PC-3 (cell line): Measurements from ENCODE around the gene CNTN6. TPM values are rescaled to one million over a fixed set of nuclear protein-coding genes. Genes with fewer than 3 reads are reported as not detected.
"Not testable (repeated sequence)": the region's sequence is repeated elsewhere in the genome, so short reads cannot be mapped to it uniquely, and the experiment has no call there.

Experiments used
- ATAC-seq: fragments of 200-7000 bp; cut with Tn5 transposase; 2 replicates; pipeline ENCODE4 v1.9.1; 2020; ENCODE audit warnings: mild to moderate bottlenecking, moderate library complexity
- BruUV-seq: library from RNA; stranded (reverse); fragments of 400-500 nt; replicated peaks from 2 replicates; lab custom pipeline; 2021; lab: Mats Ljungman, UMichigan
- CTCF ChIA-PET: fragments of 300-600 bp; sonication (Branson Sonifier 250); formaldehyde crosslinking; loops from one replicate; lab custom pipeline; 2022; ENCODE audit warnings: antibody characterized with exemption; lab: Charles Lee
- POLR2A ChIA-PET: fragments of 300-600 bp; sonication (Branson Sonifier 250); formaldehyde crosslinking; loops from one replicate; lab custom pipeline; 2022; ENCODE audit warnings: antibody characterized with exemption; ENCODE audit not compliant: unreplicated experiment; lab: Charles Lee
- DNase-seq: peaks from one replicate; pipeline ENCODE4 v3.0.0-alpha.2; 2015
- H2AFZ ChIP-seq: fragments of 300-600 bp; sonication (generic); 2 replicates; pipeline ENCODE4 v1.6.0; 2016; ENCODE audit warnings: antibody characterized with exemption, low read length
- H3F3A ChIP-seq: fragments of 300-600 bp; sonication (generic); one replicate; pipeline ENCODE4 v1.6.0; 2017; ENCODE audit warnings: antibody characterized with exemption, low read length, control low read depth, mild to moderate bottlenecking; ENCODE audit not compliant: unreplicated experiment
- H3K27ac ChIP-seq: fragments of 300-600 bp; sonication (generic); 2 replicates; pipeline ENCODE4 v1.5.1; 2016; ENCODE audit warnings: mild to moderate bottlenecking, low read length
- H3K27me3 ChIP-seq: fragments of 300-600 bp; sonication (generic); 2 replicates; pipeline ENCODE4 v1.6.1; 2016; ENCODE audit warnings: low read length, mixed read lengths
- H3K36me3 ChIP-seq: fragments of 300-600 bp; sonication (generic); 2 replicates; pipeline ENCODE4 v1.6.1; 2016; ENCODE audit warnings: low read depth, mixed run types, low read length, mixed read lengths
- H3K4me1 ChIP-seq: fragments of 300-600 bp; sonication (generic); 2 replicates; pipeline ENCODE4 v1.5.1; 2016; ENCODE audit warnings: low read length; ENCODE audit not compliant: insufficient read depth
- H3K4me2 ChIP-seq: fragments of 300-600 bp; sonication (generic); 2 replicates; pipeline ENCODE4 v1.6.0; 2016; ENCODE audit warnings: low read length
- H3K4me3 ChIP-seq: fragments of 300-600 bp; sonication (generic); 2 replicates; pipeline ENCODE4 v1.5.1; 2016; ENCODE audit warnings: mild to moderate bottlenecking, low read length, mixed read lengths
- H3K79me2 ChIP-seq: fragments of 300-600 bp; sonication (generic); 2 replicates; pipeline ENCODE4 v1.6.1; 2017; ENCODE audit warnings: low read length, mixed read lengths
- H3K9ac ChIP-seq: fragments of 300-600 bp; sonication (generic); 2 replicates; pipeline ENCODE4 v1.6.0; 2016; ENCODE audit warnings: mild to moderate bottlenecking, low read length
- H3K9me2 ChIP-seq: fragments of 300-600 bp; sonication (generic); replicated peaks from 2 replicates; pipeline ENCODE4 v1.6.1; 2016; ENCODE audit warnings: mixed run types, low read length, mixed read lengths
- H3K9me3 ChIP-seq: fragments of 300-600 bp; sonication (generic); 2 replicates; pipeline ENCODE4 v1.6.1; 2016; ENCODE audit warnings: low read length, mixed read lengths
- H4K20me1 ChIP-seq: fragments of 300-600 bp; sonication (generic); 2 replicates; pipeline ENCODE4 v1.6.1; 2016; ENCODE audit warnings: low read length, mixed read lengths
- EZH2 ChIP-seq: fragments of 300-600 bp; sonication (generic); IDR thresholded peaks from one replicate; pipeline ENCODE4 v1.6.1; 2017; ENCODE audit warnings: antibody characterized with exemption, mild to moderate bottlenecking, low read length; ENCODE audit not compliant: unreplicated experiment
- EZH2phosphoT487 ChIP-seq: fragments of 300-600 bp; sonication (generic); IDR thresholded peaks from 2 replicates; pipeline ENCODE4 v1.6.1; 2018; ENCODE audit warnings: mild to moderate bottlenecking, antibody characterized with exemption, low read length, borderline replicate concordance
- intact Hi-C: fragments of 100-400 bp; cut with micrococcal nuclease; formaldehyde crosslinking; loops from 2 replicates; pipeline ENCODE4 v1.9.0; 2023
- total RNA-seq: library from RNA; depleted of rRNA; stranded (reverse); fragments of >200 nt; gene quantifications from 2 replicates; pipeline ENCODE4 v1.2.3, GENCODE V29; 2014
- TF ChIP-seq, protein P1 (sequence below): fragments of 300-600 bp; sonication (generic); conservative IDR thresholded peaks from 2 replicates; pipeline ENCODE4 v1.5.1; 2017; ENCODE audit warnings: antibody characterized with exemption, low read depth, mild to moderate bottlenecking, low read length

The CNTN6 gene
- total RNA-seq, 1 experiment from 2014 or later: not detected

GRCh38 chr3:1380926-1381646 lies 288.3 kb downstream of the CNTN6 start:
- Histone ChIP-seq H3K9me2 (no peaks in the 10 kb centered on the region), H3K36me3 (no peaks in the 10 kb centered on the region), H3K79me2 (no peaks in the 10 kb centered on the region), H3K4me1 (no peaks in the 10 kb centered on the region), H4K20me1 (no peaks in the 10 kb centered on the region), H3K9ac (no peak overlapping the region), H3K4me2 (no peak overlapping the region), H3K27ac (no peak overlapping the region), H3K4me3 (no peak overlapping the region), H3F3A (no peaks in the 10 kb centered on the region), H2AFZ (no peak overlapping the region), H3K27me3 (no peaks in the 10 kb centered on the region), H3K9me3 (peaks cover 35% of the 10 kb centered on the region)
- intact Hi-C loops: no loop called here
- POLR2A ChIA-PET: no interaction called here
- TF ChIP-seq EZH2: no peak
- TF ChIP-seq, protein P1, sequence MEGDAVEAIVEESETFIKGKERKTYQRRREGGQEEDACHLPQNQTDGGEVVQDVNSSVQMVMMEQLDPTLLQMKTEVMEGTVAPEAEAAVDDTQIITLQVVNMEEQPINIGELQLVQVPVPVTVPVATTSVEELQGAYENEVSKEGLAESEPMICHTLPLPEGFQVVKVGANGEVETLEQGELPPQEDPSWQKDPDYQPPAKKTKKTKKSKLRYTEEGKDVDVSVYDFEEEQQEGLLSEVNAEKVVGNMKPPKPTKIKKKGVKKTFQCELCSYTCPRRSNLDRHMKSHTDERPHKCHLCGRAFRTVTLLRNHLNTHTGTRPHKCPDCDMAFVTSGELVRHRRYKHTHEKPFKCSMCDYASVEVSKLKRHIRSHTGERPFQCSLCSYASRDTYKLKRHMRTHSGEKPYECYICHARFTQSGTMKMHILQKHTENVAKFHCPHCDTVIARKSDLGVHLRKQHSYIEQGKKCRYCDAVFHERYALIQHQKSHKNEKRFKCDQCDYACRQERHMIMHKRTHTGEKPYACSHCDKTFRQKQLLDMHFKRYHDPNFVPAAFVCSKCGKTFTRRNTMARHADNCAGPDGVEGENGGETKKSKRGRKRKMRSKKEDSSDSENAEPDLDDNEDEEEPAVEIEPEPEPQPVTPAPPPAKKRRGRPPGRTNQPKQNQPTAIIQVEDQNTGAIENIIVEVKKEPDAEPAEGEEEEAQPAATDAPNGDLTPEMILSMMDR: no peak
- TF ChIP-seq EZH2phosphoT487: no peak
- ATAC-seq: no peak
- no TSS peak for BruUV-seq
- DNase-seq: no peak
- CTCF ChIA-PET: no interaction called here

GRCh38 chr3:1381647-1382036 lies 288.8 kb downstream of the CNTN6 start:
- no TSS peak for BruUV-seq
- ATAC-seq (no peak), DNase-seq (no peak)
- Histone ChIP-seq H3F3A (no peaks in the 10 kb centered on the region), H3K27me3 (no peaks in the 10 kb centered on the region), H4K20me1 (no peaks in the 10 kb centered on the region), H3K79me2 (no peaks in the 10 kb centered on the region), H3K4me1 (no peaks in the 10 kb centered on the region), H3K4me3 (no peak overlapping the region), H3K36me3 (no peaks in the 10 kb centered on the region), H3K9me2 (no peaks in the 10 kb centered on the region), H3K9me3 (peaks cover 35% of the 10 kb centered on the region), H3K27ac (no peak overlapping the region), H3K9ac (no peak overlapping the region), H2AFZ (no peak overlapping the region), H3K4me2 (no peak overlapping the region)
- ChIA-PET POLR2A (no interaction called here), CTCF (no interaction called here)
- intact Hi-C loops: no loop called here
- TF ChIP-seq, protein P1: no peak
- no peak for TF ChIP-seq EZH2phosphoT487
- TF ChIP-seq EZH2: no peak

DNA sequence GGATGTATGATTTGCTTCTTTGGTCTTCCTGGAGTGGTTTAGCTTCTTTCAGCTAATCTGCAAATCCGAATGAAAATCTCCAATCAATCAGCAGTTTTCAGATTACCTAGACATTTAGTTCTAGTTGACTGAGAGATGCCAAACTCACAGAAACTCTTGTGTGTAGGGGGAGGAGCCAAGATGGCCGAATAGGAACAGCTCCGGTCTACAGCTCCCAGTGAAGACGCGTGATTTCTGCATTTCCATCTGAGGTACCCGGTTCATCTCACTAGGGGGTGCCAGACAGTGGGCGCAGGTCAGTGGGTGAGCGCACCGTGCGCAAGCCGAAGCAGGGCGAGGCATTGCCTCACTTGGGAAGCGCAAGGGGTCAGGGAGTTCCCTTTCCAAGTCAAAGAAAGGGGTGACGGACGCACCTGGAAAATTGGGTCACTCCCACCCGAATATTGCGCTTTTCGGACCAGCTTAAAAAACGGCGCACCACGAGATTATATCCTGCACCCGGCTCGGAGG lies 294.6 kb downstream of the CNTN6 start:
- H3K9me3 ChIP-seq, POLR2A ChIA-PET, DNase-seq, H3K79me2 ChIP-seq, H3K4me2 ChIP-seq, BruUV-seq, H3K9me2 ChIP-seq, H4K20me1 ChIP-seq, H3K4me1 ChIP-seq, H2AFZ ChIP-seq, H3K4me3 ChIP-seq, H3F3A ChIP-seq, H3K9ac ChIP-seq, H3K36me3 ChIP-seq, intact Hi-C loops, H3K27ac ChIP-seq, ATAC-seq, CTCF ChIA-PET, H3K27me3 ChIP-seq: not testable (repeated sequence)
